ENCODE results near the gene SLU7.
"Not testable (repeated sequence)": the region's sequence is repeated elsewhere in the genome, so short reads cannot be mapped to it uniquely, and the experiment has no call there.

The SLU7 gene

GRCh38 chr5:160450164-160450932, 31.5 kb upstream of the SLU7 start:
- DNase-seq (ENCODE audit: low read depth, low spot score) = no peak

DNA sequence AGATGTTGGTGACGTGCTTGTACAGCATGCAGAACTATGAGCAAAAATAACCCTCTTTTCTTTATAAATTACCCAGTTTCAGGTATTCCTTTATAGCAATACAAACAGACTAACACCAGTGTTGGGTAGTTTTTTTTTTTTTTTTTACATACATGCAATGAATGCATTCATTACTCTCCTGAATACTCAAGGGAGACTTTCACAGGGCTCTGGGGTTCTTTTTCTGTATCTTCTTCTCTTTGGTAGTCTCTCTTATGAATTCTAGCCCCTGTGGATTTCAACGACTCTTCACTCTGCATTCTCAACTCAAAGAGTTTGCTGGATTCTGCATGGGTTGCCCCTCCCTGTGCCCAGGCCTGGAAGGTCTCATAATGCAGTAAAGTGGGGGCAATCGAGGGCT, 30.6 kb upstream of the SLU7 start:
- no peak for DNase-seq (ENCODE audit: low read depth, low spot score)

DNA sequence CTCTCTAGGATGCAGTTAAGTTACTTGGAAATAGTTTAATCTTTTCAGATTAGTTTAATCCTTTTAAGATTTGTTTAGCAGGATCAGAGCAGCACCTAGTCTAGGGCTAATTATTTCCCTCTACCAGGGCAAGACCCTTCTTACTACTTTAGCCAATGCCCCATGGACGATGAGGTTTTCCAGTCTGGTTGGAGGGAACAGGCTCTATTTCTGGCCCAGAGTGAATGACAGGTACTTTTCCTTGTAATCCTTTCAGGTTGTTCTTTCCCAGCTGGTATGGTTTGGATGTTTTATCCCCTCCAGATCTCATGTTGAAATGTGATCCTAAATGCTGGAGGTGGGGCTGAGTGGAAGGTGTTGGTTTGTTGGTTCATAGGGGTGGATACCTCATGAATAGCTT, 30.0 kb upstream of the SLU7 start:
- DNase-seq (ENCODE audit: low read depth, low spot score) = no peak

DNA sequence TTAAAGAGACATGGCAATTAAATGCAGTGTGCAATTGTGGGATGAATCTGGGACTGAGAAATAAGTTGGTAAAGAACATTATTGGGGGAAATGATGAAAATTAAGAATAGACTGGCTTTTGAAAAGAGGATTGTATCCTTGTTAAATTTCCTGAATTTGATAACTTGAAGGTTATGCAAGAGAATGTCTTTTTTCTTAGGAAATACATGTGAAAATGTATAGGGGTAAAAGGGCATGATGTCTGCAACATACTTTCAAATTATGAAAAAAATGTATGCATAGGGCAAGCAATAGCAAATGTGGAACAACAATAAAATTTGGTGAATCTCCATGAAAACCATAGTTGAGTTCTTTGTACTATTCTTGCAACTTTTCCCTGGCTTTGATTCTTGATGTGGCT, 26.9 kb upstream of the SLU7 start:
- DNase-seq (ENCODE audit: low read depth, low spot score) = no peak

- no peak for DNase-seq (ENCODE audit: low read depth, low spot score)
These were observed 26.3 kb upstream of the SLU7 start for GRCh38 chr5:160445132-160445531.

GRCh38 chr5:160444407-160444806, 25.5 kb upstream of the SLU7 start:
- DNase-seq (ENCODE audit: low read depth, low spot score) = no peak

- no peak for DNase-seq (ENCODE audit: low read depth, low spot score)
These were observed 24.0 kb upstream of the SLU7 start for GRCh38 chr5:160442824-160443431.

DNA sequence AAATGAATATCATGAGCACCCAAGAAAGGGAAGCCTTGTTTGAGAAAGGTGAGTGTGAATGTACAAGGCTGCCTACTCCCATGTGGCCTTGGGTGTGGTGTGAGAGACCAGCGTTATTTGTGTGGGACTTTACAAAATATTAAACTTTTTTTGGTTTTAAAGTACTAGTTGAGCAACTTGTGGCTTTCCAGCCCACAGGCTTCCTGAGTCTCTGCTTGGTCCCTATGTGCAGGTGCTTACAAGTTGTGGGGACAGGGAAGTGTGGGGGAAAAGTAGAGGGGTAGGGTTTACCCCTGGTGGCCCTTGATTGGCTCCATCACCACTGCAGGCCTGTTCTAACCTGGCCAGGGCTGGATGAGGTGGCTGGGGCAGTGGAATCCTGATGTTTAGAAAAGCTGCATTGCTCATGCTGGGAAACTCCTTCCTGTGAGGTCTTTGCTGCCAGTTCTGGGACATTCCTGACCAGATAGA, 22.5 kb upstream of the SLU7 start:
- no peak for DNase-seq (ENCODE audit: low read depth, low spot score)

DNA sequence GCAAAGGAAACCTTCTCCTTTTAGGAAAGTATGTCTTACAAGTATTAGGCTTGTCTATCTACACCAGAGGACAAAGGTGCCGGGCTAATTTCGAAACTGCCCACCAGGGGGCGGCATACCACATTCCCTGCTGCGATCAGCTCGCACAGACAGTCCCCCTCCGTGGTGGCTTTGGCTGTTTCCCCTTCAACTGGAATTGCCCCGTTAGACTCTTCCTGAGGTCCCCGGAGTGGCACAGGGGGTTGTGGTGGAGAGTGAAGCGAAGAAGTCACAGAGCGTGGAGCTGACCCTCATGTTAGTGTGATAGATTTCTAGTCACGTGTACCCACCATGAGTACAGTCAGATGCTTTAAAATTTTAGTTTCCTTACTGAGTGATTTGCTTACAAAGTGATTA, 20.3 kb upstream of the SLU7 start:
- DNase-seq (ENCODE audit: low read depth, low spot score) = peak; percentile 78

- peak; percentile 44 for DNase-seq (ENCODE audit: low read depth, low spot score)
These were observed 19.7 kb upstream of the SLU7 start for GRCh38 chr5:160438316-160439204.

- DNase-seq (ENCODE audit: low read depth, low spot score) = no peak
These were observed 18.4 kb upstream of the SLU7 start for GRCh38 chr5:160437271-160437670.

GRCh38 chr5:160436661-160437060, 17.8 kb upstream of the SLU7 start:
- DNase-seq (ENCODE audit: low read depth, low spot score) = not testable (repeated sequence)

DNA sequence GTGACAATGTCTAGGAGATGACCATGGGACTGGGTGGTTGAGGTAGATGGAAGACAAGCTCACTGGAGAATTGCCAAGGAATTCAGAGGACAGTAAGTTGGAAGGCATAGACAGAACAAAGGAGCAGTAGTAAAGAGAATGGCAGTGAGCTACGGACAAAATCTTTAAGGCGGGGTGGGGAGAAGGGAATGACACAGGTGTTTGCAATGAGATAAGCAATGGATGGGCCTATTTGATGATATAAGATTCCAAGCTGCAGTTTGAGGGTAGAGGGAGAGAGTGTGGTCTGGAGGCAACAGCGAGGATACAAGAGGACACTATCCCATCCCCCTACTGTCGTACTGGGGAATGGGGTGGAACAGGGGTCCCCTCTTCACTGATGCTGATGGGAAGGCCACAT, 17.1 kb upstream of the SLU7 start:
- no peak for DNase-seq (ENCODE audit: low read depth, low spot score)

GRCh38 chr5:160435532-160435931, 16.7 kb upstream of the SLU7 start:
- no peak for DNase-seq (ENCODE audit: low read depth, low spot score)

GRCh38 chr5:160434022-160434531, 15.2 kb upstream of the SLU7 start:
- DNase-seq (ENCODE audit: low read depth, low spot score) = no peak

DNA sequence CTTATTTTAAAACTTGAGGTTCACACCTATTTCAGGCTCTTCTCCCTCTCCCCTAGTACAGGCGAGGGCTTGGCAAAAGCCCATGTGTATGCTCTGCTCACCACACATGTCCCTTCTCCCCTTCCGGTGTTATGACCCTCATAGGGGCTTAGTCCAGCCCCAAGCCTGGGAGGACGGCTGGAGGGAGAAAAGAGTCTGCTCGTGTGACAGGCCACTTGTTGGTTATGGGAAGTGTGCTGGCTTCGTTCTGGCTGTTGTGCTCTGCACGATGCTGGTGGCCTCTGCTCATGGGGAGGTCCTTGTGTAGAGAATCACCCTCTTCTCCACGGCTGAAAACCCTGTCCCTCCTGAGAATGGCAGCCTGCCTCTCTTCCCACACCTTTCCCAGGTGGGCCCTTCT, 13.9 kb upstream of the SLU7 start:
- no peak for DNase-seq (ENCODE audit: low read depth, low spot score)

GRCh38 chr5:160432196-160432595, 13.3 kb upstream of the SLU7 start:
- no peak for DNase-seq (ENCODE audit: low read depth, low spot score)

DNA sequence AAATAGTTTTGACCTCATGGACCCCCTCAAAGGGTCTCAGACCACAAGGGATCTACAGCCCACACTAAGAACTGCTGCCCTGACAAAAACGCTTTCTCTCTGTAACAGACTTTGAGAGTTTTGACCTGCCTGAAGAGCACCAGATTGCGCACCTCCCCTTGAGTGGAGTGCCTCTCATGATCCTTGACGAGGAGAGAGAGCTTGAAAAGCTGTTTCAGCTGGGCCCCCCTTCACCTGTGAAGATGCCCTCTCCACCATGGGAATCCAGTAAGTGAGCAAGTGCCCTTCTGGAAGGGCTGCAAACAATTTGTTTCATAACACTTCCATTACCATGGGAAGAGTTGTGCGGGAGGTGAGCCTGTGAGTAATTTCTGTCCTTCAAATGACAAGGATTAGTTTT, 8.7 kb upstream of the SLU7 start:
- DNase-seq (ENCODE audit: low read depth, low spot score) = no peak

DNA sequence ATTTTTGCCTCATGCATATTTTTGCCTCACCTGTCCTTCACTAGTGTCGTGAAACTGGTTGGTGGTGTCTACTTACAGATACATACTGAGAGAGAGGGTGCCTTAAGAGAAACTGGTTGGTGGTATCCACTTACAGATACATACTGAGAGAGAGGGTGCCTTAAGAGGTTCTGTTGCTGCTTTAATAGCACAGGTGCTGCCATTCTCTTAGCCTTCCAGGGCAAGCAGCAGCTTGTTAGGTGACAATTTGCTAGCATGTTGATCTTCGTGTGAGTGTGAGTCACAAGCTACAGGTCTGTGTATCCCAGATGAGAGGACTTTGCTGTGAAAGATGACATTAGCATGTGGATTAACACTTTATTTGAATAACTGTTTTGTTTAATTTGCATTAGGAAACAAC, 4.2 kb upstream of the SLU7 start:
- DNase-seq (ENCODE audit: low read depth, low spot score) = no peak

DNA sequence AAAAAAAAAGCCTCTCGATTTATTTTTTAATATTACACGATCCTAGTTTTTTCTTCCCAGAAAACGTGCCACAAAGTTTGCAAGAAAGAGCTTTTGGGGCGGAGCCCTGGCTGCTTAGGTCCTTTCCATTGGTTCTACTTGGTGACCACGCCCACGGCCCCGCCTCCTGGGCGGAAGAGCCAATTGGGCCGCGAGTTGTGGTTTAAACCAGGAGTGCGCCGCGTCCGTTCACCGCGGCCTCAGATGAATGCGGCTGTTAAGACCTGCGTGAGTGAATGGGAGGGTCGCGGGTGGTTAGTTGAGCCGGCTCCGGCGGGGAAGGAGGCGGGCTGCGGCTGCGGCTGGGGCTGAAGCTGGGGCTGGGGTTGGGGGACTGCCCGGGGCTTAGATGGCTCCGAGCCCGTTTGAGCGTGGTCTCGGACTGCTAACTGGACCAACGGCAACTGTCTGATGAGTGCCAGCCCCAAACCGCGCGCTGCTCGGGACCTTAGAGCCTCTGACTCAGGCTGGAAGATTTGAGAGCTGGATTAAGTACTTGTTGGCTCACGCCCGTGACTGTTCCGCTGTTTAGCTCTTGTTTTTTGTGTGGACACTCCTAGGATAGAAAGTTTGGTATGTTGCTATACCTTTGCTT, 2.9 kb upstream of the SLU7 start, which contains the start of gene PTTG1:
Gene PTTG1 (plus strand): TSS at position 231 of the 634 bp plus-strand sequence. CDS start 458 bp downstream, outside the sequence.
- peak; percentile 82 for DNase-seq (ENCODE audit: low read depth, low spot score)

- no peak for DNase-seq (ENCODE audit: low read depth, low spot score)
These were observed 1.4 kb upstream of the SLU7 start for GRCh38 chr5:160420331-160420610.

Measured in activated CD4-positive, CD25-positive, alpha-beta regulatory T cell treated with anti-CD3 and anti-CD28 coated beads, Interleukin-2, amount 50 U/mL, for 16 hours (primary cell).